GM23338 (cell line): Measurements from ENCODE around the gene MFSD6L.
A peak's percentile ranks its signal among the peaks of the same experiment; 100 is the strongest.

Source experiments
- CREB1 ChIP-seq: fragments of 250-450 bp; sonication (Bioruptor Pico); IDR thresholded peaks from 2 replicates; pipeline ENCODE4 v1.5.0; 2020; ENCODE audit warnings: low read depth, mild to moderate bottlenecking, moderate library complexity
- EZH2 ChIP-seq: fragments of 200-600 bp; sonication (generic); IDR thresholded peaks from one replicate; pipeline ENCODE4 v1.8.0; 2017; ENCODE audit warnings: antibody characterized with exemption, mild to moderate bottlenecking, low read depth; ENCODE audit not compliant: unreplicated experiment
- EZH2phosphoT487 ChIP-seq: fragments of 200-600 bp; sonication (generic); IDR thresholded peaks from one replicate; pipeline ENCODE4 v1.8.1; 2018; ENCODE audit warnings: antibody characterized with exemption; ENCODE audit not compliant: unreplicated experiment
- JUNB ChIP-seq: IDR thresholded peaks from one replicate; pipeline ENCODE4 v1.6.1; 2016; ENCODE audit warnings: antibody characterized with exemption; ENCODE audit not compliant: unreplicated experiment
- NANOG ChIP-seq: IDR thresholded peaks from 2 replicates; pipeline ENCODE4 v1.6.1; 2016; ENCODE audit warnings: antibody characterized with exemption, borderline replicate concordance
- POLR2AphosphoS5 ChIP-seq: IDR thresholded peaks from 2 replicates; pipeline ENCODE4 v1.6.1; 2016; ENCODE audit warnings: antibody characterized with exemption, low read depth
- STAT1 ChIP-seq: IDR thresholded peaks from one replicate; pipeline ENCODE4 v1.6.1; 2016; ENCODE audit warnings: antibody characterized with exemption; ENCODE audit not compliant: unreplicated experiment
- ZNF114 ChIP-seq: fragments of 250-450 bp; sonication (Bioruptor Pico); IDR thresholded peaks from 2 replicates; pipeline ENCODE4 v1.5.0; 2020; ENCODE audit warnings: mild to moderate bottlenecking, moderate library complexity
- TF ChIP-seq, protein P1 (sequence below), 2 experiments: fragments of 200-600 bp in 1 of 2; sonication (generic) in 1 of 2; conservative IDR thresholded peaks; 2 replicates each; pipeline versions ENCODE4 v1.5.1 to v1.6.1; 2016 to 2017; ENCODE audit warnings: antibody characterized with exemption in 2 of 2, low read depth in 2 of 2, mild to moderate bottlenecking in 2 of 2, moderate library complexity in 1 of 2
- TF ChIP-seq, protein P2 (sequence below): IDR thresholded peaks from one replicate; pipeline ENCODE4 v1.6.1; 2018; ENCODE audit warnings: antibody characterized with exemption; ENCODE audit not compliant: unreplicated experiment
- TF ChIP-seq, protein P3 (sequence below): IDR thresholded peaks from 2 replicates; pipeline ENCODE4 v1.6.1; 2016; ENCODE audit warnings: antibody characterized with exemption

DNA sequence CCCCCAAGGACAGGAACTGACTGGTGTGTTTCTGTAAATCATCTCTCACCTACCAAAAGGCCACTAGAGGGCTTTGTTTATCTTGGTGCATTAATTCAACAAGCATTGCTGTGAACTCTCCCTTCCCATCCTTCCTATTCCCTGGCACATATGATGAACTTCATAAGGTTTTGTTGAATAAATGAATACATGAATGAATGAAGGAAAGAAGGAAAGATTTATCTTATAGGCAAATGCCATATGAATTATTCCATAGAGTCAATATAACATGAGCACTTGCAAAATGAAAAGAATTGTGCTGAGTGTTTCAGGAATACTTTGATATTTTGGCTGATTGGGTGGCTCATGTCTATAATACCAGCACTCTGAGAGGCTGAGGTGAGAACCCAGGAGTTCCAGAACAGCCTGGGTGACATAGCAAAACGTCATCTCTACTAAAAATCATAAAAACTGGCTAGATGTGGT lies 45.2 kb downstream of the MFSD6L start:
- TF ChIP-seq, protein P1, sequence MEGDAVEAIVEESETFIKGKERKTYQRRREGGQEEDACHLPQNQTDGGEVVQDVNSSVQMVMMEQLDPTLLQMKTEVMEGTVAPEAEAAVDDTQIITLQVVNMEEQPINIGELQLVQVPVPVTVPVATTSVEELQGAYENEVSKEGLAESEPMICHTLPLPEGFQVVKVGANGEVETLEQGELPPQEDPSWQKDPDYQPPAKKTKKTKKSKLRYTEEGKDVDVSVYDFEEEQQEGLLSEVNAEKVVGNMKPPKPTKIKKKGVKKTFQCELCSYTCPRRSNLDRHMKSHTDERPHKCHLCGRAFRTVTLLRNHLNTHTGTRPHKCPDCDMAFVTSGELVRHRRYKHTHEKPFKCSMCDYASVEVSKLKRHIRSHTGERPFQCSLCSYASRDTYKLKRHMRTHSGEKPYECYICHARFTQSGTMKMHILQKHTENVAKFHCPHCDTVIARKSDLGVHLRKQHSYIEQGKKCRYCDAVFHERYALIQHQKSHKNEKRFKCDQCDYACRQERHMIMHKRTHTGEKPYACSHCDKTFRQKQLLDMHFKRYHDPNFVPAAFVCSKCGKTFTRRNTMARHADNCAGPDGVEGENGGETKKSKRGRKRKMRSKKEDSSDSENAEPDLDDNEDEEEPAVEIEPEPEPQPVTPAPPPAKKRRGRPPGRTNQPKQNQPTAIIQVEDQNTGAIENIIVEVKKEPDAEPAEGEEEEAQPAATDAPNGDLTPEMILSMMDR (conservative IDR thresholded peaks at IDR 0.05; ENCODE audit: low read depth in 2 of 2), result peak; percentile 64 to 69
- TF ChIP-seq EZH2 (no peak), EZH2phosphoT487 (no peak), POLR2AphosphoS5 (no peak), CREB1 (no peak), NANOG (no peak), JUNB (no peak), ZNF114 (no peak), STAT1 (no peak)
- TF ChIP-seq, protein P2, sequence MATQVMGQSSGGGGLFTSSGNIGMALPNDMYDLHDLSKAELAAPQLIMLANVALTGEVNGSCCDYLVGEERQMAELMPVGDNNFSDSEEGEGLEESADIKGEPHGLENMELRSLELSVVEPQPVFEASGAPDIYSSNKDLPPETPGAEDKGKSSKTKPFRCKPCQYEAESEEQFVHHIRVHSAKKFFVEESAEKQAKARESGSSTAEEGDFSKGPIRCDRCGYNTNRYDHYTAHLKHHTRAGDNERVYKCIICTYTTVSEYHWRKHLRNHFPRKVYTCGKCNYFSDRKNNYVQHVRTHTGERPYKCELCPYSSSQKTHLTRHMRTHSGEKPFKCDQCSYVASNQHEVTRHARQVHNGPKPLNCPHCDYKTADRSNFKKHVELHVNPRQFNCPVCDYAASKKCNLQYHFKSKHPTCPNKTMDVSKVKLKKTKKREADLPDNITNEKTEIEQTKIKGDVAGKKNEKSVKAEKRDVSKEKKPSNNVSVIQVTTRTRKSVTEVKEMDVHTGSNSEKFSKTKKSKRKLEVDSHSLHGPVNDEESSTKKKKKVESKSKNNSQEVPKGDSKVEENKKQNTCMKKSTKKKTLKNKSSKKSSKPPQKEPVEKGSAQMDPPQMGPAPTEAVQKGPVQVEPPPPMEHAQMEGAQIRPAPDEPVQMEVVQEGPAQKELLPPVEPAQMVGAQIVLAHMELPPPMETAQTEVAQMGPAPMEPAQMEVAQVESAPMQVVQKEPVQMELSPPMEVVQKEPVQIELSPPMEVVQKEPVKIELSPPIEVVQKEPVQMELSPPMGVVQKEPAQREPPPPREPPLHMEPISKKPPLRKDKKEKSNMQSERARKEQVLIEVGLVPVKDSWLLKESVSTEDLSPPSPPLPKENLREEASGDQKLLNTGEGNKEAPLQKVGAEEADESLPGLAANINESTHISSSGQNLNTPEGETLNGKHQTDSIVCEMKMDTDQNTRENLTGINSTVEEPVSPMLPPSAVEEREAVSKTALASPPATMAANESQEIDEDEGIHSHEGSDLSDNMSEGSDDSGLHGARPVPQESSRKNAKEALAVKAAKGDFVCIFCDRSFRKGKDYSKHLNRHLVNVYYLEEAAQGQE, result no peak
- TF ChIP-seq, protein P3, sequence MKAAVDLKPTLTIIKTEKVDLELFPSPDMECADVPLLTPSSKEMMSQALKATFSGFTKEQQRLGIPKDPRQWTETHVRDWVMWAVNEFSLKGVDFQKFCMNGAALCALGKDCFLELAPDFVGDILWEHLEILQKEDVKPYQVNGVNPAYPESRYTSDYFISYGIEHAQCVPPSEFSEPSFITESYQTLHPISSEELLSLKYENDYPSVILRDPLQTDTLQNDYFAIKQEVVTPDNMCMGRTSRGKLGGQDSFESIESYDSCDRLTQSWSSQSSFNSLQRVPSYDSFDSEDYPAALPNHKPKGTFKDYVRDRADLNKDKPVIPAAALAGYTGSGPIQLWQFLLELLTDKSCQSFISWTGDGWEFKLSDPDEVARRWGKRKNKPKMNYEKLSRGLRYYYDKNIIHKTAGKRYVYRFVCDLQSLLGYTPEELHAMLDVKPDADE, result no peak
